Activated CD4-positive, alpha-beta T cell treated with anti-CD3 and anti-CD28 coated beads for 4 hours (primary cell): ENCODE measurements around the gene LRP1B.

Experiments used
- DNase-seq, 2 donors: peaks; one replicate each; pipeline ENCODE4 v3.0.0-alpha.2; 2020

LRP1B gene

DNA sequence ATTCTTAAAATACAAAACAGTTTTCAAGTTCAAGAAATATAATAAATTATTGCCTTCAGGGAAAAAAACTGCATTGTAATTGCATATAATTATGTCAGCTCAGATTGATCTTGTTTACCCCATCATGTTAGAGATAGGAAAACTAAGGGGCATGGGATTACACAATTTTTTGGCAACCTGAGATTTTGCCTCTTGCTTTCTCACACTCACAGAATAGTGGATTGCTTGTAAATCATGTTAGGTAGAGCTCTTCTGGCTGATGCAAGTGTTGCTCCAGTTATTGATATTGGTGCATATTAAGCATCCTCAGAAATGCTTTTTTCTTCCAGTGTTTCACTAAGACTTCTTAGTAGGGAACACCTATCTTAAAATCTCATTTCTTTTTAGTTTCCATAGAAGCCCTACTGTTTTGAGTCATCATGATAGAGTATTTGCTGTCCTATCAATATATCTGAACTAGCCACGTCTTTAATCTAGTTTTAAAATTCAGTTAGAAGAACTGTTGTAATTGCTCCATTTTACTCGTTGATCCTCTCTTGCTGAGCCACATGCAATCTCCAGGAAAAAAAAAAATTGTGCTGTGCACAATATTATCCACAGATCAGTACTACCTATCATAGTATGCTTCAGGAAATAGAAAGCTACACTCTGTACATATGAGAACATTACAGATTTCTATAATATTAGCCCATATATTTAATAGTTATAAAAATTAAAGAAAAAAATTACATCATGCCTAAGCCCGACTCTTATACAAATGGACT lies 393.1 kb downstream of the LRP1B start:
- DNase-seq = no peak

GRCh38 chr2:141736466-141736865 lies 394.4 kb downstream of the LRP1B start:
- DNase-seq = no peak

GRCh38 chr2:141728886-141729285 lies 401.9 kb downstream of the LRP1B start:
- DNase-seq = no peak

- DNase-seq = no peak
These were observed 402.7 kb downstream of the LRP1B start for GRCh38 chr2:141728142-141728541.

DNA sequence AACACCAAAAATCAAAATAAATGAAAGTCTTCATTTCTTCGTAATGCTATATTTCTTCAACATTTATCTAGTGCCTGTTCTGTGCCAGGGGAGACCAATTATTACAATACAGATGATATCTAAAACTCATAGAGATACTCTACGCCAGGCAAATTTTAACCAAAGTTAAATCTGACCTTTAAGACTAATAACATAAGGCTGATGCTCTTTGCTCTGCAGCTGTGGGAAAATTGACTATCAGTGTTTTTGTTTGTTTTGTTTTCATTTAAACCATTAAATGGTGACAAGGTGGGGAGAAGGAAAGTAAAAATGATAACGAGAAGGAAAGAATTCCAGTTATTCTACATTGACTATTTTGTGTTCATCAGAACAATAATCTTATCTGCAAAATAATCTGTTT lies 406.4 kb downstream of the LRP1B start:
- no peak for DNase-seq

- no peak for DNase-seq
These were observed 407.0 kb downstream of the LRP1B start for GRCh38 chr2:141723814-141724213.

DNA sequence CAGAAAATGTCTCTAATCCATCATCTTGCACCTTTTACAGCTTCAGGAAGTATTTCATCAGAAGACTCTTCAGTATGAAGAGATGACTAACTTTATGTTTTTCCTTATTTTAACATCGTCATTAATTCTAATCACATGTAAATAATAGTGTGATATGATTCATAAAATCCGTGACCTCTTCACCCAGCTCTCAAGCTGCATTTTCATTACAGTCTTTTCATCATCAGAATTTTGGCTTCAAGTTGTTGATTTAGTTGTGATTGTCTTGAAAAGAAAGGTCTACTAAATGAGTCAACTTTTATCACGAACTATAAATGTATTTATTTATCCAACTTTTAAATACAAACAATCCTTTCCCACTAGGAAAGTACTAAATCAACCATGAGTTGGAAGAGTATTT lies 410.3 kb downstream of the LRP1B start:
- no peak for DNase-seq

DNA sequence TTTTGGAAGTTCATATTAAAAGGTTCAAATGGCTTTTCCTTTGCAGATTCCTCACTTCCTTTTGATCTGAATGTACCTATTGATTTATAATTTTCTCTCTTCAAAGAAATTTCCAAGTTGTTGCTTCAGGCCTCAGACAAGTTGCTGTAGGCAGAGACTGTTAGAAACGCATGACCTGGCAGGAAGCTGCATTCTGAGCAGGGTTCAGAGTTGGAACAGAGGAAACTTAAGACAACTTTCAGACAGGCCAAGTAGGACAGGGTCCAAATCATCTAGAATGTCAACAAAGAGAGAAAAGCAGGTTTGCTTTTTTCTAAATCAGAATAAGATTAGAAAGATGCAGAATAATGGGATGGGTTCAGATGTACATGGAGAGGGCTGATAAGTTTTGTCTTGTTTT lies 416.3 kb downstream of the LRP1B start:
- no peak for DNase-seq

GRCh38 chr2:141711627-141712026 lies 419.2 kb downstream of the LRP1B start:
- DNase-seq = no peak

GRCh38 chr2:141710589-141711239 lies 420.1 kb downstream of the LRP1B start:
- DNase-seq = no peak

GRCh38 chr2:141709756-141710155 lies 421.1 kb downstream of the LRP1B start:
- DNase-seq = no peak

DNA sequence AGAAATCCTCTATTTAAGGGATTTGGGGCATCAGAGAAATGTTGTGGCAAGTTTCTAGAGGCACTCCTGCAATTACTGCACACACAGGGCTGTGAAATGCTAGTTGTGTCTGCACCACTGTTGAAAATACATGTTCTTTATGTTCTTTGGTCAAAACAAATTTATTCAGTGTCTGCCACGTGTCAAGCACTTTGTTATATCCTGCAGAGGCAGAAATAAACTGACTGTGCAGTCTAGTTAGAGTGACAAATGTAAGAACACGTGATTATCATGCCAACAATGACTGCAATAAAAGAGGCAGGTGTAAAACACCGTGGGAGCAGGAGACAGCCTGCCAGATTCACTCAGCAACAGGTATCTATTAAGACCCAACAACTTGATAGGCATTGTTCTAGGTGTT lies 423.3 kb downstream of the LRP1B start:
- DNase-seq = no peak

GRCh38 chr2:141704541-141704940 lies 426.3 kb downstream of the LRP1B start:
- DNase-seq = no peak

DNA sequence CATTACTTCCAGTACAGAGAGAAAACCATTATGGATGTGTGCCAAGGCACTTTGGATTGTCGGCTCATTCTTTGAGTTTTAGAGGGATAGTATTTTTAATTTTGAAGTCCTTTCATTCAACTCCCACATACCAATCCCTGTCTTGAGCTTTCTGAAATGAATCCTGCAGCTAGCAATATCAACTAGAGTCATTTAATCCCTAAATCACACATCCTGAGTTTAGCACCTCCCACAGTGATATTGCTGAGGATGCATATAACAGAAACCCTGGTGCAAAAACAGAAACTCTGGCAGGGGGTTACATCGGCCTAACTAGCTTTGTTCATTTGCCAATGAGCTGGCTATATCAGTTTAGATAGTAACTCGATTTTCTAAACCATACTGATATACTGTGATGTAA lies 427.3 kb downstream of the LRP1B start:
- no peak for DNase-seq

GRCh38 chr2:141701618-141702017 lies 429.2 kb downstream of the LRP1B start:
- no peak for DNase-seq

GRCh38 chr2:141699573-141699972 lies 431.2 kb downstream of the LRP1B start:
- no peak for DNase-seq

DNA sequence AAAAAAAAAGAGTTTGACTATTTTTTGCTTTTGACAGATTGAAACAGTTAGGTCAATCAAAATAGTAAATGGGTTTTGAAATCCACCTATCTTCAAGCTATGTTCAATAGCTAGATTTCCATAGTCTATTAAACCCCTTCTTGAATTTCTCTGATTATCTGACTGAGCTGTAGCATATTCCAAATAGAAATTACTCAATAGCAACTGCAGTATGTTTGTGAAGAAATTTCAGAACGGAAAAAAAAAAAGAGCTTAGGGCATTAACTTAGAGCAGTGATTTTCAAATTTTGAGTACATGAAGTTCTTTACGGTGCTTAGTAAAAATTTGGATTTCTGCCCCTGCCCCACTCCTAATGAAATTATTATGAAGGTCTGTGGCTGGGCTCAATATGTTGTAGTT lies 432.3 kb downstream of the LRP1B start:
- DNase-seq = no peak

DNA sequence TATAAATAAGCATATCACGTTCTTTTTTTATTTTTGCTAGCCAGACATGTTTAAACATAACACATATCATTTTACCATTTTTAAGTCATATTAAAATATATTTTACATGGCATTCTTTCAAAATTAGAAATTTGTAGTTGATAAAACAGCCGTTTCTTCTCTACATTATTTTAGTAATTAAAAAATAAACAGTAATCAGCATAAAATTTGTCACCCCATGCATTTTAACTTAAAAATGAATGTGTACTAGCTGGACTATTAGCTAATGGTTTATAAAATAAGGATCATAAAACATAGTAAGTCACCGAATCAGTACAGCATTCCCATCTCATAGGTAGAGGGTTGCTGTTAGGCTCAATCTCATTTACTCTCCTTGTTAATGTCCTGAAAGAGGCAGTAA lies 433.8 kb downstream of the LRP1B start:
- DNase-seq = no peak

- DNase-seq = no peak
These were observed 436.6 kb downstream of the LRP1B start for GRCh38 chr2:141694180-141694579.

DNA sequence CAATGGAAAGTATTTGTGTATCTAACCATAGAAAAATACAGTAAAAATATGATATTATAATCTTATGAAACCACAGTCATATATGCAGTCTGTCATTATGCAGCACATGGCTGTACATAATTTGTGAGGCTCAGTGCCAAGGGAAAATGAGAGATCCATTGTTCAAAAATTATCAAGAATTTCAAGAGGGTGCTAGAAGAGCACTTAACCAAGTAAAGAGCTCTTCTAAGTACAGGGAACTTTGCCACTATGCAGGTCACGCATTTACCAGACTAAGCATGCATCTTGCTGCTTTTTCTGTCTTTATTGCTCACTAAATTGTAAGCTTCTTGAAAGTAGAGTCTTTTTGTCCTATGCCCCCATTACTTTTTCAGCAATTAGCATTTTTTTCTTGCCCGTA lies 438.0 kb downstream of the LRP1B start:
- no peak for DNase-seq

DNA sequence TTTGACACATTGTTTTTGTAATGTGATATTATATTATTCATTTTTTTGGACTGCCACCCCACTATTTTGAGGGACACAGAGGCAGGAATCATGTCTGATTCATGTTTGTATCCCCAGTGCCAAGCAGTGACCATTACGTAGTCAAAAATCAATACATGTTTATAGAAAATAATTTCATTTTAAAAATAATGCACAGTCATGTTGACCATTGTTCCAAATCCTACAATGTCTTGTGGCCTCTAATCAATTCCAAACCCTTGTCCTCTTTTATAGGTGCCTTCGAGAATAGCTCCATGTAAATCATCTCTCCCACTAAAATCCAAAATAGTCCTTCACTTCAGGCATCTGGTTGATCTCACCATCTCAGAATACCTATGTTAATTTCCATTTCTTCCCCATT lies 454.7 kb downstream of the LRP1B start:
- DNase-seq = no peak

DNA sequence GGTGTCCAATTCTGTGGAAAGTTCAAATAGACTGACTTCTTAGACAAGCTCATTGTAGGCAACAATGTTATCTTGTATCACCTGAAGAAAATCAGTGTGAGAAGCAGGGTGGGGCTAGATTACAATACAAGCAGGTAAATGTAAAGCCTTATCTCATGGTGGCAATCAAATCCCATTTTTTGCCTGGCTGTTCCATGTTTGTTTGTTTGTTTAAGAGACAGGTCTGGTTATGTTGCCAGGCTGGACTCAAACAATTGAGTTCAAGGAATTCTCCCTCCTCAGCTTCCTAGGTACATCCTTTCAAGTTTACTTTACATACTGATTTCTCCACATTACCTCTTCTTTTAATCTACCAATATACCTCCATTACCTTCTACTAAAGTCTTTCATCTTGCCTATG lies 464.6 kb downstream of the LRP1B start:
- DNase-seq = no peak

DNA sequence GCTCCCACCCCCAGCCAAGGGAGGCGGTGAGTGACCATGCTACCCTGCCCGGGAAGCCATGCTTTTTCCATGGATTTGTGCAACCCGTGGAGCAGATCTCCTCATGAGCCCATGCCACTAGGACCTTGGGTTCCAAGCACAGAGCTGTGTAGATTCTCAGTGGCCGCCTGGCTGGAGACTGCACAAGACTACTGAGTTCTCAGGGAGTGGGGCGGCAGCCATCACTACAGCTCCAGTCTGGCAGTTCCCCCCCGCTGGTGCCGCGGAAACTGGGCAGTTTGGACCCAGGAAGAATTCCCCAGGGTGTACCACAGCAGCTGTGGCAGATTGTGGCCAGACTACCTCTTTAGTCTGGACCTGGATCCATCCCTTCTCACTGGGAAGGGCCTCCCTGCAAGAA lies 470.6 kb downstream of the LRP1B start:
- DNase-seq = no peak

DNA sequence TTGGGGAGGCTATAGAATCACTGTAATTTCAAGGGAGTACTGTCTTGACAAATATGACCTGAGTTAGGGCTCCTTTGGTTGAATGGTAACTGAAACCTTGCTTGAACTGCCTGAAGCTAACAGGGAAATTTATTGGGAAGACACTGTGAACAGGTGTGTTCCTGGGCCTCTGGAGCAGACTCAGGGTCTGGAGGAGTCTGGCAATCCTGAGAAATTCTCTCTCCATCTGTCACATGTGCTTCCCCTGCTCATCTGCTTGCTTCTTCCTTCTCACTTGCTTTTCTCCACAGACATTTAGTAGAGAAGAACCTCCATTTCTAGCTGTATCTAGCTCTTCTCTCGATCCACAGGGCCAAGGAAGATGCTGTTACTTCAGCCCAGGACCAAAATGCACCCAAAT lies 476.5 kb downstream of the LRP1B start:
- no peak for DNase-seq

- DNase-seq = no peak
These were observed 477.6 kb downstream of the LRP1B start for GRCh38 chr2:141653184-141653583.
